ENCODE data around the gene NUP93.

DNA sequence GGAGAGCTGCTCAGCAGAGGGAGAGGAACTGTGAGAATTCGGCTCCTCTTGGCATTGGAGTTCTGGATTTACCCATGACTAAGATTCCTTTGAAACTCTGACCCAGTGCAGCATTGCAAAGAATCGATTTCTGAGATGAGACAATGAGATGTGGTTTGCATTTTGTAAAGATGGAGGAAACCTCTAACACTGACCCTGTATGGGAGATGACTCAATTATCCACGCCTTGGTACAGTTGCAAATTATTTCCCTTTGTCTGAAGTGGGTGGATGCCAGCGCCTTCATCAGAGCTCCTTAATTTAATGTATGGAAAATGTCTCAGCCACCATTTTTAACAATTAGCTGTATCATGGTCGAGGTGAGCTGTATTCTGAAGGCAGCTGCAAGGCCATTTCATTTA lies 53.4 kb downstream of the NUP93 start:
- no peak for TF ChIP-seq GTF2F1 (IDR thresholded peaks at IDR 0.05; ENCODE audit: borderline replicate concordance, low read depth, low read length)
- TF ChIP-seq, protein P1, sequence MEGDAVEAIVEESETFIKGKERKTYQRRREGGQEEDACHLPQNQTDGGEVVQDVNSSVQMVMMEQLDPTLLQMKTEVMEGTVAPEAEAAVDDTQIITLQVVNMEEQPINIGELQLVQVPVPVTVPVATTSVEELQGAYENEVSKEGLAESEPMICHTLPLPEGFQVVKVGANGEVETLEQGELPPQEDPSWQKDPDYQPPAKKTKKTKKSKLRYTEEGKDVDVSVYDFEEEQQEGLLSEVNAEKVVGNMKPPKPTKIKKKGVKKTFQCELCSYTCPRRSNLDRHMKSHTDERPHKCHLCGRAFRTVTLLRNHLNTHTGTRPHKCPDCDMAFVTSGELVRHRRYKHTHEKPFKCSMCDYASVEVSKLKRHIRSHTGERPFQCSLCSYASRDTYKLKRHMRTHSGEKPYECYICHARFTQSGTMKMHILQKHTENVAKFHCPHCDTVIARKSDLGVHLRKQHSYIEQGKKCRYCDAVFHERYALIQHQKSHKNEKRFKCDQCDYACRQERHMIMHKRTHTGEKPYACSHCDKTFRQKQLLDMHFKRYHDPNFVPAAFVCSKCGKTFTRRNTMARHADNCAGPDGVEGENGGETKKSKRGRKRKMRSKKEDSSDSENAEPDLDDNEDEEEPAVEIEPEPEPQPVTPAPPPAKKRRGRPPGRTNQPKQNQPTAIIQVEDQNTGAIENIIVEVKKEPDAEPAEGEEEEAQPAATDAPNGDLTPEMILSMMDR (IDR thresholded peaks at IDR 0.05; ENCODE audit: control extremely low read depth in 1 of 3, insufficient read depth in 1 of 3, low read depth in 1 of 3, low read length in 3 of 3) = no peak

Data from H1 (cell line).